ENCODE measurements around the gene OGFOD3. TPM values are rescaled to one million over a fixed set of nuclear protein-coding genes. Genes with fewer than 3 reads are reported as not detected.
A peak's percentile ranks its signal among the peaks of the same experiment; 100 is the strongest.
"Not testable (repeated sequence)": the region's sequence is repeated elsewhere in the genome, so short reads cannot be mapped to it uniquely, and the experiment has no call there.

Gene OGFOD3
- total RNA-seq, 1 donor = 41.7 TPM

GRCh38 chr17:82359451-82360074 lies 58.8 kb downstream of the OGFOD3 start:
- not testable (repeated sequence) for DNase-seq (ENCODE audit: low read depth in 2 of 3, low spot score in 2 of 3)

GRCh38 chr17:82358465-82359350 lies 59.7 kb downstream of the OGFOD3 start, which contains the start of gene TEX19:
Gene TEX19 (plus strand): TSS chr17:82359247. CDS start chr17:82362151, 2,904 bp downstream.
- DNase-seq (ENCODE audit: low read depth in 2 of 3, low spot score in 2 of 3) = peak in 1 of 3 donors; percentile 54

- no peak for DNase-seq (ENCODE audit: low read depth in 2 of 3, low spot score in 2 of 3)
Observed at GRCh38 chr17:82357394-82357793, 61.0 kb downstream of the OGFOD3 start.

GRCh38 chr17:82356845-82357355 lies 61.5 kb downstream of the OGFOD3 start:
- DNase-seq (ENCODE audit: low read depth in 2 of 3, low spot score in 2 of 3) = no peak

- DNase-seq (ENCODE audit: low read depth in 2 of 3, low spot score in 2 of 3) = no peak
Observed at GRCh38 chr17:82355770-82356427, 62.5 kb downstream of the OGFOD3 start.

- DNase-seq (ENCODE audit: low read depth in 2 of 3, low spot score in 2 of 3) = no peak
Observed at GRCh38 chr17:82354804-82355308, 63.5 kb downstream of the OGFOD3 start.

GRCh38 chr17:82353484-82353883 lies 64.9 kb downstream of the OGFOD3 start:
- no peak for DNase-seq (ENCODE audit: low read depth in 2 of 3, low spot score in 2 of 3)

GRCh38 chr17:82351713-82352488 lies 66.5 kb downstream of the OGFOD3 start:
- DNase-seq (ENCODE audit: low read depth in 2 of 3, low spot score in 2 of 3) = peak; percentile 83 to 92 (median 87)

- DNase-seq (ENCODE audit: low read depth in 2 of 3, low spot score in 2 of 3) = no peak
Observed at GRCh38 chr17:82351254-82351712, 67.1 kb downstream of the OGFOD3 start.

GRCh38 chr17:82350182-82351030 lies 68.0 kb downstream of the OGFOD3 start:
- DNase-seq (ENCODE audit: low read depth in 2 of 3, low spot score in 2 of 3) = peak in 1 of 3 donors; percentile 55

- no peak for DNase-seq (ENCODE audit: low read depth in 2 of 3, low spot score in 2 of 3)
Observed at GRCh38 chr17:82349287-82349701, 69.1 kb downstream of the OGFOD3 start.

- no peak for DNase-seq (ENCODE audit: low read depth in 2 of 3, low spot score in 2 of 3)
Observed at GRCh38 chr17:82348866-82349265, 69.5 kb downstream of the OGFOD3 start.

- DNase-seq (ENCODE audit: low read depth in 2 of 3, low spot score in 2 of 3) = no peak
Observed at GRCh38 chr17:82348434-82348833, 70.0 kb downstream of the OGFOD3 start.

GRCh38 chr17:82347994-82348393 lies 70.4 kb downstream of the OGFOD3 start:
- DNase-seq (ENCODE audit: low read depth in 2 of 3, low spot score in 2 of 3) = not testable (repeated sequence)

- no peak for DNase-seq (ENCODE audit: low read depth in 2 of 3, low spot score in 2 of 3)
Observed at GRCh38 chr17:82346342-82347300, 71.8 kb downstream of the OGFOD3 start.

- DNase-seq (ENCODE audit: low read depth in 2 of 3, low spot score in 2 of 3) = no peak
Observed at GRCh38 chr17:82345151-82345976, 73.0 kb downstream of the OGFOD3 start.
